HG03432 (cell line): ENCODE results near the gene WWOX.
A peak's percentile ranks its signal among the peaks of the same experiment; 100 is the strongest.

Experiments used
- ATAC-seq: cut with Tn5 transposase; IDR thresholded peaks from one replicate; pipeline ENCODE4 v1.9.1; 2021; ENCODE audit warnings: mild to moderate bottlenecking, moderate library complexity; ENCODE audit not compliant: unreplicated experiment

Gene WWOX

DNA sequence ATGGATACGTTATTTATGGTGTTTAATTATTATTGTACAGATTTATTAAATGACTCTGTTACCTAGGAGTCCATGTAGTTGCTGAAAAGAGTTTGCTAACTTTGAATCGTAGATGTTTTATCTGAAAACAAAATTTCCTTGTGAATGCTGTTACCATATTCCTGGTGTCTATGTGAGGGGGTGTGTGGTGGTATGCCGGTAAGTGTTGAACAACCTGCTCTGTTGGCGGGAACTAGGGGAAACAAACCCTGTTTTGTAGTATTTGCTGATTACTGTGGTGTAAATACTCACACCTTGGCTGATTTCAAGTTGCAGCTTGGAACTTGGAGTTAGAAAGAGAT is 386.4 kb downstream of the WWOX start:
- ATAC-seq: no peak

DNA sequence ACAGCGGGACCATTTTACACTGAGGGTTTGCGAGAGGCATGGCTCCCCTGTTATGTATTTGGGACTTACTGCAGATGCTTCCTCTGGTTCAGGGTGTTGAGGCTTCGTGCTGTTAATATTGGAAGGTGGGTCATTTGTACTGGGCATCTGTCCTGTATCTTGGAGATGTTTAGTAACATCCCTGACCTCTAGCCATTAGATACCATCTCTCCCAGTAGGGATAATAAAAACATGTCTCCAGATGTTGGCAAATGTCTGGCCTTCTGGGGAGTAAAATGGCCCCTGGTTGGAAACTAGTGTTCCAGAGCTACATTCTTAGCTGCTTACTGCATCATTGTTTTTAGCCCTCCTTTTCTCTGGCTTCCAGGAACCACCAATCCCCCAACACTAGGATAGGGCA is 388.0 kb downstream of the WWOX start:
- ATAC-seq: no peak

DNA sequence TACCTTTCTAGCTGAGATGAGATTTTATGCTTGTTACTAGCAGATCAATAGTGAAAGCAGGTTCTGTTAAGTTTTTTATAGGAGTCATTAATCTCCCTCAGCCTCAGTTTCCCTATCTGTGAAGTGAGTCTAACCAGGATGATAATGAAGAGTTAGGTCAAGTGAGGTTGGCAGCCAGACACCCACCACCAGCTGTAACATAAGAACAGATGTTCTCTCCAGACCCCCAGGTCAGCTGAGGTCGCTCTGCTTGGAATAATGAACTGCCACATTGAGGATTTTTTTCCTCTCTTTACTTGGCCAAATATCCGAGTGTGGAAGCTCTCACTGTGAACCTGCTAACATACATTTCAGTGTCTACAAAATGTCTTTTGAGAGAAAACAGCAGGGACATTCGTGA is 389.6 kb downstream of the WWOX start:
- ATAC-seq: no peak

DNA sequence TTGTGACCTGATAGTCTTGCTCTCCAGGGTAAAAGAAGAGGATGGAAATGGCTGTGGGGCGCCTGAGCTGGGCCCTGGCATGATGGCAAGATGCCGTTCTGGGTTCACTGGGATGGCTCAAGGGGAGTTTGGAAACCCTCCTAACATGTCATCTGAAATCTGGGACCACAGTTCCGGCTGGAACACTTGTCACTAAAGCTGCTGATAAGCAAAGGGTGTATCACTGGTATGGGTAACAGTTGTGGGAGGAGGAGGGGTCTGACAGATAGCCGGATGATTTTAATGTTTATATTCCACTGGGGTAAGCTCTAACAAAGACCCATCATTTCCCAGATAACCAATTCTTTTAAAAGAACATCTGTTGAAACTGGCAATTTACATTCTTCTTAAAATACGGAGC is 390.2 kb downstream of the WWOX start:
- no peak for ATAC-seq

DNA sequence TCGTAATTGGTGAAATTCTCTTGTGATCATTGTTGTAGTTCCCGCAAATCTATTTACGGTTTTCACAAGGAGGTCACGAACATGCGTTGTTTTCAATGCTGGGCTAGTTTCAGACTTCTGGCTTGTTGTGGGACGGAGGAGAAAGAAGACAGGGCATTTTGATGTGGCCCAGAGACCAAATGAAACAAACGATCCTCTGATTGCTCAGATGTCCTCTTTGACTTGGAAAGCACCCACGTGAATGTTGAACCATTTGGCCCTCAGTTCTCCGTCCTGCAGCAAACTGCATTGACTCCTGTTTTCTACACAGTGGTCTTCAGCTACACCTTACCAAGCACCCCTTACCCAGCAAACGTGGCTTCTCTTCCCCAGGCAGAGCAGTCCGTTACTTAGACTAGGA is 391.0 kb downstream of the WWOX start:
- ATAC-seq: no peak

DNA sequence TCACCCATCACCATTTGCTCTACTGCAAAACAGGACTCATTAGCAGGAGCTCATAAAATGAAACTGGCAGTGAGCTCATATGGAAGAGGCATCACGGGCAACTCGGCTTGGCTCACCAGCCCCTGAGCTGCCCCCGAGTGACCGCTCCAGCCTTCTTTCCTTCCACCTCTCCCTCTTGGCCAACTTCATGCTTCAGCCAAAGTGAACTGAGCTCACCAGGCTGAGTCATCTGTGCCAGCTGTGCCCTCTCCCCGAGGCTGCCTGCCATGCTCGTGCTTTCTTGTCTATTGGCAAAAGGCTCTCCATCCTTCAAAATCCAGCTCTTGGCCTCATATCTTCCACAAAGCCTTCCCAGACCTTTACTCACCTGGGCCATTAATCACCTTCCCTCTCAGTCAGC is 391.4 kb downstream of the WWOX start:
- no peak for ATAC-seq

DNA sequence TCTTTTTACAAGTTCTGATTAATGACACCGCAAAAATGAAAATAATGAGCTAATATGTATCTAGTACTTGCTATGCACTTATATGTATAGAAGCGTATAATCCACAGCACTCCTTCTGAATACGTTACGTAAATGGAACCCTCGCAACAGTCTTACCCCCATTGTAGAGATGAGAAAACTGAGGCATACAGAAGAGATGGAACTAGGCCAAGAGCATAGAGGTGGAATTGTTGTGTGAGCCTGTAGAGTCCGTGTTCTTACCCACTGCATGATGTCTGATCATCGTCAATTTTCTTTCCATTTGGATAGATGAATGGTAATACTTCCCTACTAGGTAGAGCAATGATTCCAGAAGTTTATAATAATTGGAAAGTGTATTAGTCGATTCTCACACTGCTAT is 394.1 kb downstream of the WWOX start:
- ATAC-seq: no peak

DNA sequence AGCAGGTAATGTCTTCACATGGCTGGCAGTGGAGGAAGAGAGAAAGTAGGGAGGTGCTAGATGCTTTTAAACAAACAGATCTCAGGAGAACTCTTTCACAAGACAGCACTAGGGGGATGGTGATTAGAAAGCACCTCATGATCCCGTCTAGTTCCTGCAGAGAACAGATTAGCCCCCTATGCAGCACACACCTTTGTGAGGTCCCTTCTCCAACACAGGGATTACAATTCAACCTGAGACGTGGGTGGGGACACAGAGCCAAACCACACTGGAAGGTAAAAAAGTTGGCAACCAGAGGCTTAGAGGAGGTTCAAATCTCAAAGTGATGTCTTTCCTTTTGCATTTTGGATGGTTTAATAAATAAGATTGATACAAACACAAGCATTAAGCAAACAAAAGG is 394.7 kb downstream of the WWOX start:
- ATAC-seq: no peak

DNA sequence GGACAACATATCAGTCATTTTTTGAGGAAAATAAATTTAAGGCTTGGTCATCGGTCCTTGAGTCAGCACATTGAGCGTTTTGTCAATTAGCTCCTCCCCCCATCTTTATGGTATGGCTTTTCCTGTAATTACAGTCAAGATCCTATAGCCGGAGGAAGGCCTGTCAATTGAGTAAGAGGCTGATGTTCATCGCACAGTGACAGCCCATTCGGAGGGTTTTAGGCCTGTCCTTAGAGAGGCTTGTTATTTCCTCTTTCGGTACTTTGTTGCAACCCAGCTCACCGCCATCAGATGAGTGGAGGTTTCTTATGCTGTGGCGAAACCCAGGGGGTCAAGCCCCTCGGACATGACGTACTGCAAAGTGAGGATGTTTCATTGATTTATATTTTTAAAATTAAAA is 395.2 kb downstream of the WWOX start:
- ATAC-seq: no peak

DNA sequence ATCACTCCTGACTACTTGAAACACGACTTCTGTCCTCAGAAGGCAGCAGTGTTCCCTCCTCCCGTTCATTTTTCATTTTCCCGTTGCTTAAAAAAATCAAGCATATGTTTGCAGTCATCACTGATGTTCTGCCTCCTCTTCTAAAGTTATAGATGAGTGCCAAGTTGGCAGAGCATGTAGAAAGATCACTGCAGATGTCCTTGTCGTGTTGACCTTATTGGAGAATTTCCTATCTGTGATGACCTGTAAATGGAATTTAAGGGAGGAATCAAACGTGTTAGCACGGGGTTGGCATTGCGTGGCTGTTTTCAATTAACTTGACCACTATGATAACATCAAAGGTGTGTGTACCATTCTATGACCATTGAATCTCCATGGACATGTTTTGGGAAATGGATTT is 396.7 kb downstream of the WWOX start:
- no peak for ATAC-seq

DNA sequence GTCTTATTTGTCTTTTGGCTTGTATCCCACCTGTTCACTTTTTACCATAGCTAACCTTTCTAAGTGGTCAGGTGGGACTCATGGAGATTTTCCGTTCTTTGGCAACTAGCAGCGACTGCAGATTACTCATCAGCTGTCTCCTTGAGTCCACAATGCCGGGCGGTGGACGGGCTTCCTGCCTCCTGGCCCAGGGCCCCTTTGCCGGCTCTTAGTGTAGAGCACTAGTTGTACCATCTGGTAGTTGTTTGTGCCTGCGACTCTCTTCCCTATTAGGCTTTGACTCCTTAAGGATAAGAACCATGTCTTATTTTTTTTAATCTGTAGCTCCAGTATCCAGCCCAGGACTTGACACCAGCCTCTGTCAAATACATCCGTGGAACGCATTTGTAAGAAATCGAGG is 399.9 kb downstream of the WWOX start:
- no peak for ATAC-seq

DNA sequence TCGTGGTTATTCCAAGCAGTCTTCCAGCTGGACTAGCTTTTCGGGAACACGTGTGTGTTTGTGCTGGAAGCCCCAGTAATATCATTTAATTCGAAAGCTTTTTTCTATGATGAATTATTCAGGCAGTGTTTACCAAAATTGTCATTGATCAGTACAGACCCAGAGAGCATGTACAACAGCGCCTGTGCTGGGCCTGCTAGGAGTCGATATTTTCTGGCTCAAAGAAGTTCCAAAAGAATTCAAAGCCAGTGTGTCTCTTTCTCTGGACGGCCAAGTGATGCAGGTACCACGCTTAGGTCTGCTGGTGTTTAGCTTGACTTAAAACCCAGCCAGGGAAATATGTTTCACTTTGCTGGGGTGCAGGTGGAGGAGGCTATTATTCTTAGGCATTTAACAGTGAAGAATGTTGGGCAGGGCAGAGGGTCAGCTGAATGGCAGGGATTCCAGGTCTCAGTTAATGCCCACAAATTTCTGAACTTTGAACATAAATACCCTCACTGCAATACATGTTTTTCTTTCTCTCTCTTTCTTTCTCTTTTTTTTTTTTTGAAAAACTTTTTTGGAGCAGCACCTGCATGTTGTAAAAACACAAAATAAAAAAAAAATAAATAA is 401.3 kb downstream of the WWOX start:
- no peak for ATAC-seq

DNA sequence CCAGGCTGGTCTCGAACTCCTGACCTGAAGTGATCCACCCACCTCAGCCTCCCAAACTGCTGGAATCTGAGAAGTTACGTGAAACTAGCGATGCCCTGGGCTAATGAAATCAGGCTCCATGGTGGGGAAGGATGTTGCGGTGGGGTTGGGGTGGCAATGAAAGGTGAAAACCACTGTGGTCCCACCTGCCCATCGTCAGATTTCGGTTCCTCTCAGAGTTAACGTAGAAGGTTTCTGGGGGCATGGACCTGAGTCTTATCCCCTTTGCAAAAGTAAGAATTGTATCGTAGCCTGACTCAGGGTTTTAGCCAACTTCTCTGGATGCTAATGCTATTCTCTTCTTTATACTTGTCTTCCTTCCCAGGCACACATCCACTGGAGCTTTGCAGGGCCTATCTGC is 402.3 kb downstream of the WWOX start:
- no peak for ATAC-seq

DNA sequence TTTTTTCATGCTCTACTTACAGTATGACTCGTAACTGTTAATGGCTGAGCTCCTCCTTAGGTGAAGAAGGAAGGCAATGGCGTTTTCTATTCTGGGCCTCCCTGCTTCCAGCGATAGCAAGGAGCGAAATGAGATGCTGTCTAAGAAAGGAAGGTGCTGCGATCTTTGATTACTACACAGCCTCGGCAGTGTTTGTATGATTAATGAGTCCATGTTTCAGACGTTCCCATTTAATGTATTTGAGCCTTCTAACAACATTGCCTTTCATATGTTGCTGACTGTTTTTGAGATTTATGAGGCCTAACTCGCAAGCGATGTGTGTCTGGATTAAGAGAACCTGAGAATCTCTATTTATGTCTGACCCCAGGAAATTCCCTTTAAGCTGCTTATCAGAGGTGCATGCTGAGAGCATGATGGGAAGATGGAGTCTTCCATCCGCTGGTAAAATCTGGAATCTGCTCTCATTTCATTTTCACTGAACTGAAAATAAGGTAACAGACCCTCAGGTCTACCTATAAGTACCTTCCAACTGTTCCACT is 403.4 kb downstream of the WWOX start:
- ATAC-seq: no peak

DNA sequence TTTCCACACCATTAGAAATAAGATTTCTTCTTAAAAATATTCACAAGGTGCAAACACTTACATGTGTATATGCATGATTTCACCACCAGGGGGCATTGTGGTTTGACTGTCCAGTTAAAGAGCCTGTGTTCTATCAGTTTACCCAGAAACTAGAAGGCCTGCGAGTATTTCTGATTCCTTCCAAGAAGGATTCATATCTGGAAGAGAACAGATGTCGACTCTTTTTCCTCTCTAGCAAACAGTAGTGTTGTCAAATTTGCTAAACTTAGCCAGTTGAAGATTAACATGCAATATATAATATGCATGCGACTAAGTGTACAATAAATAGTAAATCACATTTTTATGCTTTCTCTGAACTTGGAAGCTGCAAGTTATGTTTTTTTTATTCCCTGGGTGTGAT is 404.1 kb downstream of the WWOX start:
- ATAC-seq: no peak

DNA sequence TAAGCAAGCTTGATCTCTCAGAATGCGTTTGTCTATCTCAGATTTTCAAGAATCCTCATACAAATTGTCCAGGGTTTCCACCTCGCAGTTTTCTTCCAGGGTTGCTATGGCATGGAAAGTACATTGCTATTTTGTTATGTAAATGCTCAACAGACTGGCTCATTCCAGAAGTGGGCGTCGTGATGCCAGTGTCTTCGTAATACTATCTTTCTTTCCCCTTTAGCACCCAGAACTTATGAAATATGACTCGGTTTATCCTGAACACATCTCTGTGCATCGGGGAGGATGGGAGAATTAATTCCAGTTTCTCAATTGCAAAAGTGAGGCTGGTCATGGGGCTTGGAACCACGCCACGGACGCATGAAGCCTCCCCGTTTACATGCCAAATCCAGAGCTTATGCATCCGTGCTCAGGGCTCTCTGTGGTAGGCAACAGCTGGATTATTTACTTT is 405.0 kb downstream of the WWOX start:
- ATAC-seq: no peak

DNA sequence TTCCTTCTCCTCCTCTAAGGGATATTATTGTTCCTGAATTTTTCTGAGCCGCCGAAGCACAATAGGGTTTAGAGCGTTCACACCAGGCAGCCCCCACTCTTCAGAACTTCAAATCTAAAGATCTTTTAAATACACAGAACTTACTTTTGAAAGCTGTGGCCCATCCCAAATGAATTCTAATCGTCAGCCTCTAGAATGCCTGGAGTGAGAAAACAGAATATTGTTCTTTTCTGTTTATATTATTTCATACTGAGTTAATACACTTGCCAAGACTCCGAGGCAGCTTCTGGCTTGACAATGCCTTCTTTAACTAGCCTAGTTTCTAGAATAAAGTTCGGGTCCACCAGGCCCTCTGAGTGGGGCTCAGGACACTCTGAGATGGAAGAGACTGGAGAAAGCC is 405.6 kb downstream of the WWOX start:
- ATAC-seq: no peak

DNA sequence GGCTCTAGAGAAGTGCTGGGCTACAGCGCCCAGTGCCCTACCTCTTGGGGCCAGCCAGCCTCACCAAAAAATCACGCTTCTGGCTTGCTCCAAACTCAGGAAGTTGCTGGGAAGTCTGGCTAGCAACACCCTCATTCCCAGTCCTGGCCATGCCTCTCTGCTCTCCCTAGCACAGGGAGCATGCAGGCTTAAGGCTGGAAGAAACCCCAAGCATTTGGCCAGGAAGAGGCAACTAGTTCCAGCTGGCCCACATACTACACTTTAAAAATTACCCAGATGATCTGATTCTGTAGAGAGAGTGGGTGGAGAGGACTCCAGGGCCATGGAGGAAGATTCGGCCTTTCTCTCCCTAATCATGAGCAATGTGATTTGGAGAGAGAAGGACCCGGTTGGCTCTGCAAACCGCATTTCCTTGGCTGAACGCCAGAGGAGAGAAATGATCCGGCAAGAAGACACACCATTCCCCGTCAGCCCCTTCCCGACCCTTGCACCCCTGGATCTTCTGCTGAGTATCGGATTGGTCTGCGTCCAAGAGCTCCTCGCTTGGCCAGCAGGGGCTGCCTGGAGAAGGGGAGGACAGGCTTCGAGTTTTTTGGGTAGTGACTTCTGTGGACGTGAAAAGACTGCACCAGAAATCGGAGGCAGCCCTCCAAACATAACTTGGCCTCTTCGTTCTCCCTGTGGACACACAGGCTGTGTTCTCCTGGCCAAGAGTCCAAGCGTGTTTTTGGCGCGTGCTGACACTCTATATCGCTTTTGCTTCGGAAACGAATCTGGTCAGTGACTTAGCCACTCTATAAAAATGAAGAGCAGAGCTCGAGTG is 406.3 kb downstream of the WWOX start:
- no peak for ATAC-seq

DNA sequence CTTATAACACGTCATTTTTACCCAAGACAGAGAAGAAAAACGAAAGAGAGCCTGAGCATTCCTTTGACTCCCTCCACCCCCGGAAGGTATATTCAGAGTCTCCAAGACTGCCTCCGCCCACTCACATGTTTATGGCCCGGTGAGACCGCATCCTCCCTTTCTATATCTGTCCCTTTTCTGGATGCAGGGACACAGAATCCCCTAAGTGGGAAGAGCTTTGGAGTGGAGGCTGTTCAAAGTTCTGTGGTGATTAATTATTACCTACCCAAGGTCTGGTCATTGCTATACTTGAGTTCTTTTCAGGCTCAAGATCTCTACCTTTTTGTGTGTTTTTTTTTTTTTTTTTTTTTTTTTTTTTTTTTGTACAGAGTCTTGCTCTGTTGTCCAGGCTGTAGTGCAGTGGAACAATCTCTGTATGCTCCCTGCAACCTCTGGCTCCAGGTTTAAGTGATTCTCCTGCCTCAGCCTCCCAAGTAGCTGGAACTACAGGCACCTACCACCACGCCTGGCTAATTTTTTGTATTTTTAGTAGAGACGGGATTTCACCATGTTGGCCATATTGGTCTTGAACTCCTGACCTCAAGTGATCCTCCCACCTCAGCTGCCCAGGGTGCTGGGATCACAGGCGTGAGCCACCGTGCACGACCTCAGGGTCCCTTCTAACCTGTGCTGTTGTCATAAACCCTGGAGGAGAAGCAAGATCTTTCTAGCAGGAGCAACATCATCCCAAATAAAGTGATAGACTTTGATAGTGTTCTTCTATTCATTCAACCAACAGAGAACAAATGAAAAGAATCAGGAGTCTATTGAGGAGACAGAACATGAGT is 407.1 kb downstream of the WWOX start:
- ATAC-seq: no peak

DNA sequence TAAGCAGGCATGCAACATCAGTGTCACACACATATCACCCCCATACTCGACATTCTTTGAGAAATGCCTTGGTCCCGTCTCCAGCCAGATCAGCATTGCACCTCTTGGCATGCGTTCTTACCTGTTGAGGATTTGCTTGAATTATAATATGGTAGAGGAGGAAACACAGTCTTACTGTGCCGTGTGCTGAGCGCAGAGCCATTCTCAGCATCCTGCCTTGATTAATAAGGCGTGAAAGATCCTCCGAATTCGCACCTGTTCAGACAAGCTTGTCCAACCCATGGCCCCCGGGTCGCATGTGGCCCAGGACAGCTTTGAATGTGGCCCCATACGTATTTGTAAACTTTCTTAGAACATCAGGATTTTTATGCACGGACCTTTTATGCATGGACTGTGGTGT is 408.1 kb downstream of the WWOX start:
- ATAC-seq: no peak

DNA sequence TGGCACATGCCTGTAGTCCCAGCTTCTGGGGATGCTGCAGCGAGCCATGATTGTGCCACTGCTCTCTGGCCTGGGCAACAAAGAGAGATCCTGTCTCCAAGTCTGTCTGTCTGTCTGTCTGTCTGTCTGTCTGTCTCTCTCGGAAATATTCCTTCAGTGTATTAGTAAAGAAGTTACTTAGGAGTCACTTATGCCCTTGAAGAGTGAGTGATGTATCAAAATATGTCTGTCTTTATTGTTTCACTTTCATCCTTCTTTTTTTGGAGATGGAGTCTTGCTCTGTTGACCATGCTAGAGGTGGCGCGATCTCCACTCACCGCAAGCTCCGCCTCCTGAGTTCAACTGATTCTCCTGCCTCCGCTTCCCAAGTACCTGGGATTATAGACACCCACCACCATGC is 410.5 kb downstream of the WWOX start:
- peak; percentile 64 for ATAC-seq

DNA sequence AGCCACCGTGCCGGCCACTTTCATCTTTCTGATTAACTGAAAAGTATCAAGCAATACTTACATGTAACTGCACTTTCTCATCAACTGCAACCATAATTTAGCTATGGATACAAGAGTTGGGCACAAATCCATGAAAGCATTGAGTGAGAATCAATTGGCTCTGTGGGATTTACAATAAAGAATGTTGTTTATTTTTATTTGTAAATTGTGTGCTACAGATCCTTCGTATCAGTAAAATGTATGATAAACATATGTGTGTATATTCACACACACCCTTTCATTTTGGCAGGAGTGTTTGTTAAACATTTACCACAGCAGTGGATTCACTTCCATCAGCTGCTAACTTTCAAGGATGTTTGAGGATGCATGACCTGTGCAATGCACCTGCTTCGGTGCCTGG is 411.0 kb downstream of the WWOX start:
- ATAC-seq: no peak
